HEK293 (cell line): ENCODE results near the gene SIL1.

Source experiments
- CTCF ChIA-PET: fragments of 350-600 bp; formaldehyde crosslinking; extraction: SDS; loops from one replicate; lab custom pipeline; 2021; ENCODE audit warnings: antibody characterized with exemption; lab: Yijun Ruan, JAX
- POLR2A ChIA-PET: fragments of 300-600 bp; formaldehyde crosslinking; extraction: SDS; loops from one replicate; lab custom pipeline; 2020; ENCODE audit warnings: antibody characterized with exemption, inconsistent platforms; lab: Yijun Ruan, JAX
- H3K27ac ChIP-seq: fragments of 200-500 bp; sonication (Bioruptor generic); 2 replicates; pipeline ENCODE4 v1.5.1; 2014; ENCODE audit warnings: low read depth, low read length, control low read depth, inconsistent platforms; ENCODE audit errors: extremely low read depth
- H3K36me3 ChIP-seq, 2 experiments: fragments of 200-500 bp in 1 of 2; sonication (Bioruptor generic) in 1 of 2; 1 replicate in 1 of 2; 2 replicates in 1 of 2; pipeline ENCODE4 v1.5.1; 2014 to 2017; ENCODE audit warnings: inconsistent platforms in 2 of 2, low read length in 2 of 2; ENCODE audit not compliant: control insufficient read depth in 2 of 2, insufficient read depth in 1 of 2
- H3K4me1 ChIP-seq: fragments of 200-500 bp; sonication (Bioruptor generic); 2 replicates; pipeline ENCODE4 v1.5.1; 2014; ENCODE audit warnings: mild to moderate bottlenecking, low read length, inconsistent platforms; ENCODE audit not compliant: control insufficient read depth, insufficient read depth
- H3K4me3 ChIP-seq: 2 replicates; pipeline ENCODE4 v1.5.1; 2011; ENCODE audit warnings: low read depth, mild to moderate bottlenecking, control low read depth, low read length, moderate library complexity
- H3K9me3 ChIP-seq: fragments of 200-500 bp; sonication (Bioruptor generic); 2 replicates; pipeline ENCODE4 v1.5.1; 2014; ENCODE audit warnings: low read depth, low read length, inconsistent platforms; ENCODE audit not compliant: control insufficient read depth, insufficient read depth
- BCL6B ChIP-seq: fragments of 450-650 bp; formaldehyde crosslinking; IDR thresholded peaks from 2 replicates; pipeline ENCODE4 v1.5.1; 2017; ENCODE audit warnings: missing biosample characterization, missing genetic modification characterization
- PRDM1 ChIP-seq: fragments of 450-650 bp; formaldehyde crosslinking; IDR thresholded peaks from 2 replicates; pipeline ENCODE4; 2016; ENCODE audit warnings: missing biosample characterization, missing genetic modification characterization
- SP3 ChIP-seq: fragments of 450-650 bp; formaldehyde crosslinking; IDR thresholded peaks from 2 replicates; pipeline ENCODE4 v1.5.1; 2016; ENCODE audit warnings: missing biosample characterization, missing genetic modification characterization
- ZNF324 ChIP-seq: fragments of 450-650 bp; formaldehyde crosslinking; IDR thresholded peaks from 2 replicates; pipeline ENCODE4 v1.5.1; 2016; ENCODE audit warnings: missing biosample characterization, missing genetic modification characterization
- ZNF560 ChIP-seq: fragments of 450-650 bp; formaldehyde crosslinking; IDR thresholded peaks from 2 replicates; pipeline ENCODE4 v1.5.1; 2017; ENCODE audit warnings: missing biosample characterization, missing genetic modification characterization, borderline replicate concordance
- ZNF76 ChIP-seq: fragments of 450-650 bp; formaldehyde crosslinking; IDR thresholded peaks from 2 replicates; pipeline ENCODE4; 2016; ENCODE audit warnings: low read depth, missing biosample characterization, missing genetic modification characterization, borderline replicate concordance
- ZNF785 ChIP-seq: fragments of 450-650 bp; formaldehyde crosslinking; IDR thresholded peaks from 2 replicates; pipeline ENCODE4 v1.5.1; 2016; ENCODE audit warnings: missing biosample characterization, missing genetic modification characterization
- ZXDB ChIP-seq: fragments of 450-650 bp; formaldehyde crosslinking; IDR thresholded peaks from 2 replicates; pipeline ENCODE4 v1.5.1; 2016; ENCODE audit warnings: missing biosample characterization, missing genetic modification characterization
- TF ChIP-seq, protein P1 (sequence below): fragments of 450-650 bp; formaldehyde crosslinking; IDR thresholded peaks from 2 replicates; pipeline ENCODE4 v1.5.1; 2016; ENCODE audit warnings: missing biosample characterization, missing genetic modification characterization
- TF ChIP-seq, protein P2 (sequence below): fragments of 450-650 bp; formaldehyde crosslinking; IDR thresholded peaks from 2 replicates; pipeline ENCODE4 v1.5.1; 2016; ENCODE audit warnings: missing biosample characterization, missing genetic modification characterization
- TF ChIP-seq, protein P3 (sequence below): fragments of 450-650 bp; formaldehyde crosslinking; IDR thresholded peaks from 2 replicates; pipeline ENCODE4 v1.5.1; 2016; ENCODE audit warnings: missing biosample characterization, missing genetic modification characterization

Gene SIL1

GRCh38 chr5:138942066-138942465, 256.1 kb downstream of the SIL1 start:
- Histone ChIP-seq H3K4me3 (no peak overlapping the region), H3K27ac (no peak overlapping the region), H3K36me3 (peaks cover 0 to 7% of the 10 kb centered on the region in 2 experiments; a peak in 1 of 3 replicates), H3K9me3 (no peaks in the 10 kb centered on the region), H3K4me1 (no peaks in the 10 kb centered on the region)
- no peak for TF ChIP-seq BCL6B (tag by site-specific recombination)
- TF ChIP-seq ZNF76 = no peak
- TF ChIP-seq ZNF785 (tag by site-specific recombination) = no peak
- ChIA-PET CTCF (no interaction called here), POLR2A (no interaction called here)

DNA sequence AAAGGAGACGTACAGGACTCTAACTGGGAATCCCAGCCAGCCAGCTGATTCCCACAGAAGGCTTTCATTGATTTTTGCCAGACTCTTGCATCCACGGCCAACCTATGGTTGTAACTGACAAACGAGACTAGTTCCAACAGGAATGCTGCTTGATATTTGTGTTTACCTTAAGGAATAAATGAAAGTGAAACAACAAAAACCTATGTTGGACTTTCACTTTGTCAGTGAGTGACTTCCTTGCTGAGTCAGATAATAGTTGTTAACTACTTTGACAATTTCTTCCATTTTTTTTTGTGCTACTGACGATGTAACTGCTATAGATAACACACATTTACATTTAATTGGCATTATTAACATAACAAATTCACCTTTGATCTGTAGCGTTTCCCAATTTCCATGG, 259.6 kb downstream of the SIL1 start:
- peaks cover 0 to 26% of the 10 kb centered on the region in 2 experiments; a peak in 2 of 3 replicates for H3K36me3 ChIP-seq
- H3K27ac ChIP-seq = no peak overlapping the region
- POLR2A ChIA-PET = no interaction called here
- no peaks in the 10 kb centered on the region for H3K9me3 ChIP-seq
- no peaks in the 10 kb centered on the region for H3K4me1 ChIP-seq
- H3K4me3 ChIP-seq = no peak overlapping the region
- peak; percentile 40; the same call in 1 of the 2 replicates for TF ChIP-seq PRDM1 (tag by site-specific recombination)
- TF ChIP-seq, protein P1, sequence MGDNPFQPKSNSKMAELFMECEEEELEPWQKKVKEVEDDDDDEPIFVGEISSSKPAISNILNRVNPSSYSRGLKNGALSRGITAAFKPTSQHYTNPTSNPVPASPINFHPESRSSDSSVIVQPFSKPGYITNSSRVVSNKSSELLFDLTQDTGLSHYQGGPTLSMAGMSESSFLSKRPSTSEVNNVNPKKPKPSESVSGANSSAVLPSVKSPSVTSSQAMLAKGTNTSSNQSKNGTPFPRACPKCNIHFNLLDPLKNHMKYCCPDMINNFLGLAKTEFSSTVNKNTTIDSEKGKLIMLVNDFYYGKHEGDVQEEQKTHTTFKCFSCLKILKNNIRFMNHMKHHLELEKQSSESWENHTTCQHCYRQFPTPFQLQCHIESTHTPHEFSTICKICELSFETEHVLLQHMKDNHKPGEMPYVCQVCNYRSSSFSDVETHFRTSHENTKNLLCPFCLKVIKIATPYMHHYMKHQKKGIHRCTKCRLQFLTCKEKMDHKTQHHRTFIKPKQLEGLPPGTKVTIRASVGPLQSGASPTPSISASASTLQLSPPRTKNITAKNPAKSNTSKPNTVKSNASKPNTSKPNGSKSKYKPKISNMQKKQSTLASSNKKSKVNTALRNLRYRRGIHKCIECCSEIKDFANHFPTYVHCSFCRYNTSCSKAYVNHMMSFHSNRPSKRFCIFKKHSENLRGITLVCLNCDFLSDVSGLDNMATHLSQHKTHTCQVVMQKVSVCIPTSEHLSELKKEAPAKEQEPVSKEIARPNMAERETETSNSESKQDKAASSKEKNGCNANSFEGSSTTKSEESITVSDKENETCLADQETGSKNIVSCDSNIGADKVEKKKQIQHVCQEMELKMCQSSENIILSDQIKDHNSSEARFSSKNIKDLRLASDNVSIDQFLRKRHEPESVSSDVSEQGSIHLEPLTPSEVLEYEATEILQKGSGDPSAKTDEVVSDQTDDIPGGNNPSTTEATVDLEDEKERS (tag by site-specific recombination) = no peak
- CTCF ChIA-PET = interaction anchor here (0.6 kb wide), 1 partner anchor 362 kb away, joined by 3 read pairs; no protein-coding TSS in a partner anchor

DNA sequence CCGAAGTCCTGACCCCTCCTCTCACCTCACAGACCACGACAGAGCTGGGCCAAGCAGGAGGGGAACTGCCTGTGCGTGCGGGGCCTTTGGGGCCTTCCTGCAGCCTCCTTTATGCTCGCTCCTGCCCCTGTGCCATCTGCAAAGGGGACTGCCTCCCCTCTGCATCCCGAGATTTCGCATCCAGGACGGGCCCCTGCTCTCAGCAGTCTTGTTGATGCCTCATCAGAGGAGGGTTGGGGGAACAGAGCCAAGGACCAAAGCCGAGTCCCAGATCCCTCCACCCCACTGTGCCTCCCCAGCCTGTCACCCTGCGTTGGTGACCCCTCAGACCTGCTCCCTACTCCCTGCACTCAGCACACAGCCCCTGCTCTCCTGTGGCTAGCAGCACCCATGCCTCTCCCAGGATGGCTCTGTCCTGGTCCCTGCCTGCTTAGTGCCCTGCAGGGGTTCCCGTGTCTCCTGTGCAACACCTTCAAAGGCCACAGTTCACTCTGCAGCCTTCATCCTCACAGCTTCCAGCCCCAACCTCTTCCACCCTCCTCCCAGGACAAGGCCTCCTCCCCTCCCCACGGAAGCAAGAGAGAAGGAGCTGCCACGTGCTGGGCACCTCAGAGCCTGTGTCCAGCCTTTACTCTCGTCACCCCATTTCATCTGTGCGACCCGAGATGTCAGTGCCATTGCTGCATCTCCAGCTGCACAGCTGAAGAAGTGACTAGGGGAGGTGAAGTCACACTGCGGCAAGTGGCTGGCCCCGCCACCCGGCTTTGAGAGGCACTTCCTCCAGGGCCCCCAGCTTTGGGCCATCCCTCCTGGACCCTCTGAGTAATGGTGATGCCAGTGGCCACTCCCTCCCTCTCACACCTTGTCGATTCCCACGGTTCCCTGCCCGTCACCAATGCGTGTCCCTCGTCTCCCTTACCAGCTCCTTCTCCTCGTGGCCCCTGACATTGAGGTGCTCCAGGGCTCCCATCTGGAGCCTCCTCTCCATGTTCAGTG, 260.5 kb downstream of the SIL1 start:
- Histone ChIP-seq H3K4me3 (no peak overlapping the region), H3K4me1 (no peaks in the 10 kb centered on the region), H3K36me3 (peaks cover 0 to 35% of the 10 kb centered on the region in 2 experiments; a peak in 2 of 3 replicates), H3K27ac (no peak overlapping the region), H3K9me3 (no peaks in the 10 kb centered on the region)
- TF ChIP-seq SP3 (tag by site-specific recombination) = no peak
- CTCF ChIA-PET = interaction anchor here (0.6 kb wide), 1 partner anchor 484 kb away, joined by 4 read pairs; no protein-coding TSS in a partner anchor
- POLR2A ChIA-PET = interaction anchor here (0.9 kb wide), 1 partner anchor 15 kb away, joined by 3 read pairs; no protein-coding TSS in a partner anchor

DNA sequence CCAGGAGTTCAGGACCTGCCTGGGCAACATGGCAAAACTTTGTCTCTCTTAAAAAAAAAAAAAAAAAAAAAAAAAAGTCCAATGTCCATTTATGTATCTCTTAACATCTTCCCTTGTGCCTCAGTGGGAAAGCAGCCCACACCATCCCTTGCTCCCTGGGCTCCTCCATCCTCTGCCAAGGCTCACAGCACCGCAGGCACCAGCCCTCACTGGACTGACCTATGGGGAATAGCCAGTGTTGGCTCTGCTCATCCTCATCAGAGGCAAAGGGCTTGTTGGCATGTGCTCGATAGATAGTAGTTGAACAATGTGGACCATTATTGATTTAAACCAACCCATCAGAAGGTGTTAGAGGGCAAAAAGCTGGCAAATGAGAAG, 261.2 kb downstream of the SIL1 start:
- no peaks in the 10 kb centered on the region for H3K9me3 ChIP-seq
- ChIA-PET CTCF (no interaction called here), POLR2A (no interaction called here)
- H3K36me3 ChIP-seq = peaks cover 0 to 42% of the 10 kb centered on the region in 2 experiments; a peak in 2 of 3 replicates
- TF ChIP-seq, protein P2, sequence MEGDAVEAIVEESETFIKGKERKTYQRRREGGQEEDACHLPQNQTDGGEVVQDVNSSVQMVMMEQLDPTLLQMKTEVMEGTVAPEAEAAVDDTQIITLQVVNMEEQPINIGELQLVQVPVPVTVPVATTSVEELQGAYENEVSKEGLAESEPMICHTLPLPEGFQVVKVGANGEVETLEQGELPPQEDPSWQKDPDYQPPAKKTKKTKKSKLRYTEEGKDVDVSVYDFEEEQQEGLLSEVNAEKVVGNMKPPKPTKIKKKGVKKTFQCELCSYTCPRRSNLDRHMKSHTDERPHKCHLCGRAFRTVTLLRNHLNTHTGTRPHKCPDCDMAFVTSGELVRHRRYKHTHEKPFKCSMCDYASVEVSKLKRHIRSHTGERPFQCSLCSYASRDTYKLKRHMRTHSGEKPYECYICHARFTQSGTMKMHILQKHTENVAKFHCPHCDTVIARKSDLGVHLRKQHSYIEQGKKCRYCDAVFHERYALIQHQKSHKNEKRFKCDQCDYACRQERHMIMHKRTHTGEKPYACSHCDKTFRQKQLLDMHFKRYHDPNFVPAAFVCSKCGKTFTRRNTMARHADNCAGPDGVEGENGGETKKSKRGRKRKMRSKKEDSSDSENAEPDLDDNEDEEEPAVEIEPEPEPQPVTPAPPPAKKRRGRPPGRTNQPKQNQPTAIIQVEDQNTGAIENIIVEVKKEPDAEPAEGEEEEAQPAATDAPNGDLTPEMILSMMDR (tag by site-specific recombination) = no peak
- TF ChIP-seq ZNF560 (tag by site-specific recombination) (no peak), ZXDB (tag by site-specific recombination) (no peak), ZNF324 (tag by site-specific recombination) (no peak)
- TF ChIP-seq, protein P3, sequence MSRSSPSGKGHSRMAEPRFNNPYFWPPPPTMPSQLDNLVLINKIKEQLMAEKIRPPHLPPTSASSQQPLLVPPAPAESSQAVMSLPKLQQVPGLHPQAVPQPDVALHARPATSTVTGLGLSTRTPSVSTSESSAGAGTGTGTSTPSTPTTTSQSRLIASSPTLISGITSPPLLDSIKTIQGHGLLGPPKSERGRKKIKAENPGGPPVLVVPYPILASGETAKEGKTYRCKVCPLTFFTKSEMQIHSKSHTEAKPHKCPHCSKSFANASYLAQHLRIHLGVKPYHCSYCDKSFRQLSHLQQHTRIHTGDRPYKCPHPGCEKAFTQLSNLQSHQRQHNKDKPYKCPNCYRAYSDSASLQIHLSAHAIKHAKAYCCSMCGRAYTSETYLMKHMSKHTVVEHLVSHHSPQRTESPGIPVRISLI = peak; percentile 68; the same call in 1 of the 2 replicates
- H3K4me3 ChIP-seq = no peak overlapping the region
- no peak overlapping the region for H3K27ac ChIP-seq
- H3K4me1 ChIP-seq = no peaks in the 10 kb centered on the region
